Neural crest cell (in vitro differentiated cells): Measurements from ENCODE around the gene TPSAB1. TPM values are rescaled to one million over a fixed set of nuclear protein-coding genes. Genes with fewer than 3 reads are reported as not detected.
"Not testable (repeated sequence)": the region's sequence is repeated elsewhere in the genome, so short reads cannot be mapped to it uniquely, and the experiment has no call there.

Source experiments
- DNase-seq: peaks from one replicate; pipeline ENCODE4 v3.0.0; 2021; ENCODE audit warnings: low read depth, mixed read lengths, low spot score
- H3K27ac Mint-ChIP-seq: one replicate; pipeline ENCODE4 v1.8.0; 2021; ENCODE audit warnings: mild to moderate bottlenecking, mixed read lengths; ENCODE audit not compliant: unreplicated experiment
- H3K27me3 Mint-ChIP-seq: 2 replicates; pipeline ENCODE4 v1.8.0; 2021; ENCODE audit warnings: low read depth, mild to moderate bottlenecking, mixed read lengths
- H3K36me3 Mint-ChIP-seq: 2 replicates; pipeline ENCODE4 v1.8.0; 2021; ENCODE audit warnings: low read depth, mild to moderate bottlenecking, mixed read lengths
- H3K4me1 Mint-ChIP-seq: 2 replicates; pipeline ENCODE4 v1.8.0; 2021; ENCODE audit warnings: mixed read lengths
- H3K4me3 Mint-ChIP-seq: one replicate; pipeline ENCODE4 v1.8.0; 2021; ENCODE audit warnings: mild to moderate bottlenecking, mixed read lengths
- H3K9me3 Mint-ChIP-seq: 2 replicates; pipeline ENCODE4 v1.8.0; 2021; ENCODE audit warnings: mixed read lengths
- CTCF ChIP-seq: fragments of 200-600 bp; sonication (generic); conservative IDR thresholded peaks from 2 replicates; pipeline ENCODE4 v1.5.0; 2021; ENCODE audit warnings: antibody characterized with exemption, mild to moderate bottlenecking
- long read RNA-seq: library from polyadenylated mRNA; unstranded; transcript quantifications from one replicate; pipeline ENCODE4 v2.0.0, GENCODE V29; 2020
- total RNA-seq: library from RNA; stranded (reverse); gene quantifications from 2 replicates; pipeline ENCODE4 v1.2.1, GENCODE V29; 2021

Gene TPSAB1
- total RNA-seq: not detected in 2 replicates
- long read RNA-seq: 0 reads

DNA sequence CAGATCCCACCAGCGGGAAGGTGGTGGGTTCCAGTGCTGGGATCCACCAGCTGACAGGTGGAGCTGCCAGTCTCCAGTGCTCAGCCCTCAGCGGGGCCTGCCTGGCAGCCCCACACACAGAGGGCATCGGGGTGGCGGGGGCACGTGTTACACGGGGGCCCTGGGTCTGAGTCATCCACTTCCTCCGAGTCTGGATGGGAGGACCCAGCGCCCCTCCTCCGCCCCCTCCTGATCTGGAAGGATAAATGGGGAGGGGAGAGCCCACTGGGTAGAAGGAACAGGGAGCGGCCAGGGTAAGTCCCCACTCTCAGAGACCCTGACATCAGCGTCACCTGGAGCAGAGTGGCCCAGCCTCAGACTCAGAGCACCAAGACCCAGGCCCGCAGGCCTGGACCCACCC, at the start of gene TPSAB1:
TPSAB1 (plus strand) TSS at position 270 of the 400 bp plus-strand sequence. CDS start 234 bp downstream, outside the sequence.
- not testable (repeated sequence) for H3K36me3 Mint-ChIP-seq, H3K27ac Mint-ChIP-seq, H3K4me1 Mint-ChIP-seq, DNase-seq, H3K27me3 Mint-ChIP-seq, H3K9me3 Mint-ChIP-seq, H3K4me3 Mint-ChIP-seq

- H3K36me3 Mint-ChIP-seq, H3K27ac Mint-ChIP-seq, H3K4me3 Mint-ChIP-seq, H3K27me3 Mint-ChIP-seq, H3K4me1 Mint-ChIP-seq, DNase-seq, H3K9me3 Mint-ChIP-seq: not testable (repeated sequence)
Measured at GRCh38 chr16:1190789-1191188, 49.7 kb upstream of the TPSAB1 start.

DNA sequence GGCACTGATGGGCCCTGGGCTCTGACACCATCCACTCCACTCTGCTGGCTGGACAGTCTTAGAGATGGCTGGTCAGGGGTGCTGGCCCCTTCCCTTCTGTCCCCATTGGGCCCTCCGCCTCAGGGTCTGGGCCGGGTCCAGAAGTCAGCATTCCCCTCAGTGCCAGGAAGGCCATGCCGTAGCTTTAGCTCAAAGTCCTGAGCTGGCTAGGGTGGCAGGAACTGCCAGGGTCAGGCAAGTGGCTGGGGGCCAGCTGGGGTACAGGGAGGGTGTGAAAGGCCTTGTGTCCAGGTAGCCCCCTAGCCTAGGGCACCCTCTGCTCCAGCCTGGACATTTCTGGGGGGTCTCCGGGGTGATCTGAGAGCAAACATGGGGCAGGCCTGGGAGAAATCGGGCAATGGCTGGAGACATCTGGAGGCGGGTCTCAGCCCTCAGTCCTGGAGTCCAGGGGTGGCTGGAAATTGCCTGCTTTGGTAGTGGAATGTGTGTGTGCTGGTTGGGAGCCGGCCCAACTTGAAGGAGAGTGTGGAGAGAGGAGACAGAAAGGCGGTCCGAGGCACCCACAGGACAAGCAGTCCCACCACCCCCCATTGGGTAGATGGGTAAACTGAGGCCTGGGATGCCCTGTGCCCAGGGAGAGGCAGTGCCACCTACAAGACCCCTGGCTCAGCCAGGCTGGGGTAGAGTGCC, 48.0 kb upstream of the TPSAB1 start:
- Mint-ChIP-seq H3K27ac (no peak overlapping the region), H3K4me1 (peaks cover 6% of the 10 kb centered on the region), H3K36me3 (no peaks in the 10 kb centered on the region), H3K4me3 (no peak overlapping the region), H3K27me3 (peaks cover 3% of the 10 kb centered on the region), H3K9me3 (no peaks in the 10 kb centered on the region)
- TF ChIP-seq CTCF: no peak
- no peak for DNase-seq

- DNase-seq: no peak
- Mint-ChIP-seq H3K4me3 (no peak overlapping the region), H3K36me3 (no peaks in the 10 kb centered on the region), H3K27me3 (no peaks in the 10 kb centered on the region), H3K4me1 (peaks cover 7% of the 10 kb centered on the region), H3K9me3 (no peaks in the 10 kb centered on the region), H3K27ac (no peak overlapping the region)
- TF ChIP-seq CTCF: no peak
Measured at GRCh38 chr16:1193143-1193824, 47.2 kb upstream of the TPSAB1 start.

DNA sequence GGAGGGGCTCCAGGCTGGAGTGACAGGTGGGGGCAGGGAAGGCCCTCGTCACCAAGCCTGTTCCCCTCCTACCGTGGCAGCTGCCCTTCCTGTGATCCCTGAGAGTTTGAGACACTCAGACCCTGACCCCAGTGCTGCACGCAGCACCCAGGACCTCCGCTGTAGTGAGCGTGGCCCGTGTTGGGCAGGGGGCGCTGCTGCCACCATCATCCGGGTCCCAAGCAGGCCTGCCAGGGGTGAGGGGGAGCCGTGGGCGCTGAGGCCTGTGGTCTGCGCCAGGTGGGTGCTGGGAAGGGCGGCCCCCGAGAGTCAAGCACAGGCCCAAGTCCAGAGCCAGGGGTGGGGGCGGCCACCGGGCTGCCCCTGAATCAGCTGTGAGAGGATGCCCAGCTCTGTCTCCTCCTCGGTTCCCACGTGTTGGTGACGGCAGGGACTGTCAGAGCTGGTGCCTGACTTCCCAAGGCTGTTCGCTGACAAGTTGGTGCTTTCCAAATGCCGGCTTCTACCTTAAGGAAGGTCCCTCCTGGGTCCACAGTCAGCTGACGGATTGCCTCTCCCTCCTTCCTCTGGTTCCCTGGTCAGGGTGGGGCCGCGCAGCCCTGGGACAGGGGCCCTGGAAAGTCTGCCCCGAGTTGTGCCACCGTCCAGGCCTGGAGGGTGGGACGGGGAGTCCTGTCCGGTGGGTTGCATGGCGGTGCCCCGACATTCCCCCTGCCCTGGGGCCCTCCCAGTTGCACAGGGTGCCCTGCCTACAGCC, 46.5 kb upstream of the TPSAB1 start:
- peaks cover 7% of the 10 kb centered on the region for H3K4me1 Mint-ChIP-seq
- H3K4me3 Mint-ChIP-seq: no peak overlapping the region
- TF ChIP-seq CTCF: no peak
- no peak overlapping the region for H3K27ac Mint-ChIP-seq
- no peaks in the 10 kb centered on the region for H3K27me3 Mint-ChIP-seq
- no peaks in the 10 kb centered on the region for H3K9me3 Mint-ChIP-seq
- no peak for DNase-seq
- no peaks in the 10 kb centered on the region for H3K36me3 Mint-ChIP-seq

DNA sequence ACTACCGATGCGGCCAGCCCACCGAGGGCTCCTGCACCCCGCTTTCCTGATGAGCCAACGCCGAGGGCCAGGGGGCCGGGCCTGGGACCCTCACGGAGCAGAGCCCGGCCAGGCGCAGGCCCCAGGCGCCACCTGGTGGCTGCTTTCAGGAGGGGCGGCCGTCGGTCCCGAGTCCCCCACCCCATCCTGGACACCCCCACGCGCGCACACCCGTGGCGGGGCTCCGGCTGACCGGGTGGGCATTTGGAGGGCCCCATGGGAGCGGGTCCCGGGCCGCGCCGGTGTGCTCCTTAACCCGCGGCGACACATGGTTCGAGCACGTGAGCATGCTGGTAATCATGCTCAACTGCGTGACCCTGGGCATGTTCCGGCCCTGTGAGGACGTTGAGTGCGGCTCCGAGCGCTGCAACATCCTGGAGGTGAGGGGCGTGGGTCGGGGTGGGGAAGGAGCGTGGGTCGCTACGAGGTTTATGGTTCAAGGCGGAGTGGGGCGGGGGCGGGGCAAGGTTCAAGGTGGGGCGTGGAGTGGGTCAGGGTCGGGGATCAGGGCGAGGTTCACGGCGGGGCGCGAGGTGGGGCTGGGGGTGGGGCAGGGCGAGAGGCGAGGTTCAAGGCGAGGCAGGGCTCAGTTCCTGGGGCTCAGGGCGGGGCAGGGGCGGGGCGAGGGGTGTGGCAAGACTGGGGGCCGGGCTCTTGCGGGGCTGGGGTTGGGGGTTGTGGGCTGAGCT, 45.7 kb upstream of the TPSAB1 start:
- Mint-ChIP-seq H3K27ac (no peak overlapping the region), H3K9me3 (no peaks in the 10 kb centered on the region), H3K27me3 (no peaks in the 10 kb centered on the region), H3K4me3 (no peak overlapping the region), H3K4me1 (peaks cover 10% of the 10 kb centered on the region), H3K36me3 (no peaks in the 10 kb centered on the region)
- DNase-seq: peak; percentile 52
- TF ChIP-seq CTCF: peak; percentile 81
